Measurements from ENCODE around the gene NTF4. TPM values are rescaled to one million over a fixed set of nuclear protein-coding genes. Genes with fewer than 3 reads are reported as not detected.
"Not testable (repeated sequence)": the region's sequence is repeated elsewhere in the genome, so short reads cannot be mapped to it uniquely, and the experiment has no call there.

Gene NTF4
- total and polyA plus RNA-seq, 2 of the 13 experiments (the other 11 are each of a cell fraction or from before 2014, with no cell fraction given): not detected

- ATAC-seq; H4K20me1 ChIP-seq (ENCODE audit: insufficient read depth, low read length); POLR2A ChIA-PET; H3K4me2 ChIP-seq (ENCODE audit: low read depth, low read length); in situ Hi-C loops (cut with HindIII; ENCODE audit: extremely low pct_ligation_motif_present, low pct_unique_long_range_greater_than_20kb); H3K9ac ChIP-seq (ENCODE audit: insufficient read depth, low read depth, low read length); H3K36me3 ChIP-seq (replicated peaks in 1 of 2; ENCODE audit: control insufficient read depth in 1 of 2, insufficient read depth in 2 of 2, low read length in 2 of 2); CTCF ChIA-PET (ENCODE audit: low intra/inter-chr PET ratio, low total read pairs); H3K79me2 ChIP-seq (ENCODE audit: insufficient read depth, low read length); DNase-seq (ENCODE audit: low spot score); H3K27ac ChIP-seq (ENCODE audit: extremely low read length, insufficient read depth, low read length); H3K4me3 ChIP-seq (replicated peaks in 1 of 3; ENCODE audit: insufficient read depth in 1 of 3, low read depth in 2 of 3, low read length in 3 of 3); intact Hi-C loops (cut with micrococcal nuclease; ENCODE audit: unreplicated experiment); H2AFZ ChIP-seq (ENCODE audit: low read length); FAIRE-seq; BruUV-seq (replicated peaks); H3K9me3 ChIP-seq (ENCODE audit: low read length): not testable (repeated sequence)
- WGBS (ENCODE audit: low lambda C conversion rate): 50% methylated on average over 2 of the region's 6 CpGs
- Histone ChIP-seq H3K27me3 (ENCODE audit: control insufficient read depth in 1 of 2, insufficient read depth in 2 of 2, low read length in 2 of 2) (peaks cover 0 to 21% of the 10 kb centered on the region in 2 experiments; a peak in 3 of 5 replicates), H3K4me1 (ENCODE audit: insufficient read depth, low read length) (peaks cover 10% of the 10 kb centered on the region; the same call in 1 of the 2 replicates)
Measured at GRCh38 chr19:49025088-49025487, 39.5 kb downstream of the NTF4 start.

GRCh38 chr19:49024233-49024632 is 40.4 kb downstream of the NTF4 start, which contains the start of gene CGB3:
CGB3 (minus strand) TSS chr19:49024333; CDS start chr19:49023971, 362 bp downstream.
- peaks cover 0 to 23% of the 10 kb centered on the region in 2 experiments; a peak in 3 of 5 replicates for H3K27me3 ChIP-seq (ENCODE audit: control insufficient read depth in 1 of 2, insufficient read depth in 2 of 2, low read length in 2 of 2)
- intact Hi-C loops (cut with micrococcal nuclease; ENCODE audit: unreplicated experiment); CTCF ChIA-PET (ENCODE audit: low intra/inter-chr PET ratio, low total read pairs); POLR2A ChIA-PET; H4K20me1 ChIP-seq (ENCODE audit: insufficient read depth, low read length); ATAC-seq; H3K79me2 ChIP-seq (ENCODE audit: insufficient read depth, low read length); in situ Hi-C loops (cut with HindIII; ENCODE audit: extremely low pct_ligation_motif_present, low pct_unique_long_range_greater_than_20kb); BruUV-seq (replicated peaks); H3K27ac ChIP-seq (ENCODE audit: extremely low read length, insufficient read depth, low read length); DNase-seq (ENCODE audit: low spot score); H3K4me2 ChIP-seq (ENCODE audit: low read depth, low read length); H2AFZ ChIP-seq (ENCODE audit: low read length); H3K4me3 ChIP-seq (replicated peaks in 1 of 3; ENCODE audit: insufficient read depth in 1 of 3, low read depth in 2 of 3, low read length in 3 of 3); H3K36me3 ChIP-seq (replicated peaks in 1 of 2; ENCODE audit: control insufficient read depth in 1 of 2, insufficient read depth in 2 of 2, low read length in 2 of 2); FAIRE-seq; H3K9ac ChIP-seq (ENCODE audit: insufficient read depth, low read depth, low read length); H3K9me3 ChIP-seq (ENCODE audit: low read length): not testable (repeated sequence)
- WGBS (ENCODE audit: low lambda C conversion rate): no CpG with 5 or more reads among the region's 15 CpGs
- peaks cover 12% of the 10 kb centered on the region for H3K4me1 ChIP-seq (ENCODE audit: insufficient read depth, low read length)

GRCh38 chr19:49022116-49022515 is 42.5 kb downstream of the NTF4 start:
- FAIRE-seq (no peak), ATAC-seq (no peak), DNase-seq (ENCODE audit: low spot score) (no peak)
- peaks cover 27% of the 10 kb centered on the region for H3K4me1 ChIP-seq (ENCODE audit: insufficient read depth, low read length)
- H3K4me3 ChIP-seq (replicated peaks in 1 of 3; ENCODE audit: insufficient read depth in 1 of 3, low read depth in 2 of 3, low read length in 3 of 3): no peak overlapping the region
- TF ChIP-seq SNAPC2 (CRISPR knock-in tag; IDR thresholded peaks at IDR 0.05) (no peak), ZNF75D (CRISPR knock-in tag; IDR thresholded peaks at IDR 0.05; ENCODE audit: borderline replicate concordance) (no peak), TBL1XR1 (IDR thresholded peaks at IDR 0.05; ENCODE audit: borderline replicate concordance, low read length, partially characterized antibody) (no peak), MNT (IDR thresholded peaks at IDR 0.05) (no peak), CEBPZ (IDR thresholded peaks at IDR 0.05; ENCODE audit: low read length) (no peak), GATA4 (IDR thresholded peaks at IDR 0.05; ENCODE audit: borderline replicate concordance, low read depth) (no peak)
- H3K79me2 ChIP-seq (ENCODE audit: insufficient read depth, low read length): no peaks in the 10 kb centered on the region
- no peaks in the 10 kb centered on the region for H4K20me1 ChIP-seq (ENCODE audit: insufficient read depth, low read length)
- WGBS (ENCODE audit: low lambda C conversion rate): 43% methylated on average over 9 of the region's 9 CpGs
- POLR2A ChIA-PET: no interaction called here
- in situ Hi-C loops (cut with HindIII; ENCODE audit: extremely low pct_ligation_motif_present, low pct_unique_long_range_greater_than_20kb): no loop called here
- no peak overlapping the region for H2AFZ ChIP-seq (ENCODE audit: low read length)
- no peak overlapping the region for H3K27ac ChIP-seq (ENCODE audit: extremely low read length, insufficient read depth, low read length)
- H3K36me3 ChIP-seq (replicated peaks in 1 of 2; ENCODE audit: control insufficient read depth in 1 of 2, insufficient read depth in 2 of 2, low read length in 2 of 2): no peaks in the 10 kb centered on the region
- peaks cover 0 to 25% of the 10 kb centered on the region in 2 experiments; a peak in 3 of 5 replicates for H3K27me3 ChIP-seq (ENCODE audit: control insufficient read depth in 1 of 2, insufficient read depth in 2 of 2, low read length in 2 of 2)
- H3K9me3 ChIP-seq (ENCODE audit: low read length): no peaks in the 10 kb centered on the region
- no TSS peak for BruUV-seq (replicated peaks)
- CTCF ChIA-PET (ENCODE audit: low intra/inter-chr PET ratio, low total read pairs): no interaction called here
- intact Hi-C loops (cut with micrococcal nuclease; ENCODE audit: unreplicated experiment): no loop called here
- H3K4me2 ChIP-seq (ENCODE audit: low read depth, low read length): no peak overlapping the region
- H3K9ac ChIP-seq (ENCODE audit: insufficient read depth, low read depth, low read length): no peak overlapping the region

Data from HepG2 (cell line).